SU-DHL-6 (cell line): ENCODE results near the gene ADCY10.

Experiments
- H2AFZ ChIP-seq: fragments of 200-600 bp; sonication (generic); 2 replicates; pipeline ENCODE4 v1.6.1; 2014; ENCODE audit warnings: low read depth, mild to moderate bottlenecking, moderate library complexity, mixed read lengths, antibody characterized with exemption, low read length; ENCODE audit not compliant: severe bottlenecking
- H3F3A ChIP-seq: fragments of 200-600 bp; shearing (Covaris generic); 2 replicates; pipeline ENCODE4 v1.6.0; 2016; ENCODE audit warnings: antibody characterized with exemption, mild to moderate bottlenecking; ENCODE audit not compliant: insufficient read depth
- H3K27ac ChIP-seq: fragments of 200-600 bp; sonication (generic); 2 replicates; pipeline ENCODE4 v1.5.1; 2016; ENCODE audit warnings: low read depth, mild to moderate bottlenecking, low read length, moderate library complexity, mixed read lengths
- H3K27me3 ChIP-seq: fragments of 200-600 bp; sonication (generic), shearing (Covaris generic); 2 replicates; pipeline ENCODE4 v1.6.0; 2014; ENCODE audit warnings: mild to moderate bottlenecking, low read length
- H3K36me3 ChIP-seq: fragments of 200-600 bp; sonication (generic); 2 replicates; pipeline ENCODE4 v1.6.1; 2014; ENCODE audit warnings: mild to moderate bottlenecking, low read length, mixed read lengths
- H3K4me2 ChIP-seq: fragments of 300-600, 200-600 bp; shearing (Covaris generic), sonication (generic); 2 replicates; pipeline ENCODE4 v1.6.0; 2014; ENCODE audit warnings: low read length, low read depth, mild to moderate bottlenecking; ENCODE audit not compliant: poor library complexity, severe bottlenecking
- H3K4me3 ChIP-seq: fragments of 200-600 bp; sonication (generic); 2 replicates; pipeline ENCODE4 v1.5.1; 2014; ENCODE audit warnings: antibody characterized with exemption, low read length, mild to moderate bottlenecking, mixed read lengths; ENCODE audit not compliant: insufficient read depth, poor library complexity, severe bottlenecking
- H3K79me2 ChIP-seq: fragments of 200-600 bp; sonication (generic); 2 replicates; pipeline ENCODE4 v1.6.1; 2014; ENCODE audit warnings: mild to moderate bottlenecking, low read length, moderate library complexity; ENCODE audit not compliant: insufficient read depth
- H3K9ac ChIP-seq: fragments of 200-600 bp; sonication (generic); 2 replicates; pipeline ENCODE4 v1.7.0; 2014; ENCODE audit warnings: mild to moderate bottlenecking, low read length
- H3K9me2 ChIP-seq: fragments of 200-600 bp; sonication (generic); replicated peaks from 2 replicates; pipeline ENCODE4 v1.6.1; 2014; ENCODE audit warnings: low read length; ENCODE audit not compliant: insufficient read depth
- H3K9me3 ChIP-seq: fragments of 200-600 bp; sonication (generic); 2 replicates; pipeline ENCODE4 v1.6.1; 2014; ENCODE audit warnings: low read length, mixed read lengths; ENCODE audit not compliant: insufficient read depth
- H4K20me1 ChIP-seq: fragments of 200-600 bp; sonication (generic); 2 replicates; pipeline ENCODE4 v1.6.1; 2014; ENCODE audit warnings: low read depth, mild to moderate bottlenecking, antibody characterized with exemption, low read length, moderate library complexity, mixed read lengths
- EZH2phosphoT487 ChIP-seq: fragments of 200-600 bp; sonication (generic), shearing (Covaris generic); conservative IDR thresholded peaks from 2 replicates; pipeline ENCODE4 v1.6.1; 2018; ENCODE audit warnings: mild to moderate bottlenecking, antibody characterized with exemption, low read length, moderate library complexity, mixed read lengths
- TF ChIP-seq, protein P1 (sequence below): fragments of 200-600 bp; sonication (generic); IDR thresholded peaks from one replicate; pipeline ENCODE4 v1.5.1; 2017; ENCODE audit warnings: antibody characterized with exemption, mild to moderate bottlenecking, low read length, moderate library complexity; ENCODE audit not compliant: insufficient read depth, poor library complexity, severe bottlenecking

The ADCY10 gene

DNA sequence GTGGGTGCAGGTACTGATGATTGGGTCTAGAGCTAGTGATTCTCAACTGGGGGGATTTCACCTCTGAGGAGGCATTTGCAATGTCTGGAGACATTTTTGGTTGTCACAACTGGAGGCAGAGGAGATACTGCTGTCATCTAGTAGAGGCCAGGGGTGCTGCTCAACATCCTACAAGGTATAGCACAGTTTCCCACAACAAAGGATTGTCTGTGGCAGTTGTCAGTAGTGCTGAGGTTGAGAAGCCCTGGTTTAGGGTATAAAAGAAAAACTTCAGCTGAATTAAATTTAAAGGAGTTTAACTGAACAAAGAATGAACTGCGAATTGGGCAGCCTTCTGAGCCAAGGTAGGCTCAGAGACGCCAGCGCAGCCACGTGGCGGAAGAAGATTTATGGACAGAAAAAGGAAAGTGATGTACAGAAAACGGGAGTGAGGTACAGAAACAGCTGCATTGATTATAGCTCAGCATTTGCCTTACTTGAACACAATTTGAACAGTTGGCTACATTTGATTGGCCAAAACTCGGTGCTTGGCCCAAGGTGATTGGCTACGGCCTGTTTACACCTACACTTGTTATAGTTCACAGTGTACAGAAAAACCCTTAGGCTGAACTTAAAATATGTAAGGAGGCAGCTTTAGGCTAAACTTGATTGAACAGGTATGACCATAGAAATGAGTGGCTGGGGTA, 151.7 kb downstream of the ADCY10 start:
- Histone ChIP-seq H3K27ac (no peak overlapping the region), H3K9me3 (no peaks in the 10 kb centered on the region), H3K9ac (no peak overlapping the region), H3K4me2 (no peak overlapping the region), H4K20me1 (no peaks in the 10 kb centered on the region), H3K9me2 (no peaks in the 10 kb centered on the region), H3F3A (no peaks in the 10 kb centered on the region), H3K4me3 (no peak overlapping the region), H3K79me2 (no peaks in the 10 kb centered on the region), H3K27me3 (no peaks in the 10 kb centered on the region), H2AFZ (no peak overlapping the region), H3K36me3 (no peaks in the 10 kb centered on the region)
- TF ChIP-seq EZH2phosphoT487 = no peak
- TF ChIP-seq, protein P1, sequence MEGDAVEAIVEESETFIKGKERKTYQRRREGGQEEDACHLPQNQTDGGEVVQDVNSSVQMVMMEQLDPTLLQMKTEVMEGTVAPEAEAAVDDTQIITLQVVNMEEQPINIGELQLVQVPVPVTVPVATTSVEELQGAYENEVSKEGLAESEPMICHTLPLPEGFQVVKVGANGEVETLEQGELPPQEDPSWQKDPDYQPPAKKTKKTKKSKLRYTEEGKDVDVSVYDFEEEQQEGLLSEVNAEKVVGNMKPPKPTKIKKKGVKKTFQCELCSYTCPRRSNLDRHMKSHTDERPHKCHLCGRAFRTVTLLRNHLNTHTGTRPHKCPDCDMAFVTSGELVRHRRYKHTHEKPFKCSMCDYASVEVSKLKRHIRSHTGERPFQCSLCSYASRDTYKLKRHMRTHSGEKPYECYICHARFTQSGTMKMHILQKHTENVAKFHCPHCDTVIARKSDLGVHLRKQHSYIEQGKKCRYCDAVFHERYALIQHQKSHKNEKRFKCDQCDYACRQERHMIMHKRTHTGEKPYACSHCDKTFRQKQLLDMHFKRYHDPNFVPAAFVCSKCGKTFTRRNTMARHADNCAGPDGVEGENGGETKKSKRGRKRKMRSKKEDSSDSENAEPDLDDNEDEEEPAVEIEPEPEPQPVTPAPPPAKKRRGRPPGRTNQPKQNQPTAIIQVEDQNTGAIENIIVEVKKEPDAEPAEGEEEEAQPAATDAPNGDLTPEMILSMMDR = no peak

DNA sequence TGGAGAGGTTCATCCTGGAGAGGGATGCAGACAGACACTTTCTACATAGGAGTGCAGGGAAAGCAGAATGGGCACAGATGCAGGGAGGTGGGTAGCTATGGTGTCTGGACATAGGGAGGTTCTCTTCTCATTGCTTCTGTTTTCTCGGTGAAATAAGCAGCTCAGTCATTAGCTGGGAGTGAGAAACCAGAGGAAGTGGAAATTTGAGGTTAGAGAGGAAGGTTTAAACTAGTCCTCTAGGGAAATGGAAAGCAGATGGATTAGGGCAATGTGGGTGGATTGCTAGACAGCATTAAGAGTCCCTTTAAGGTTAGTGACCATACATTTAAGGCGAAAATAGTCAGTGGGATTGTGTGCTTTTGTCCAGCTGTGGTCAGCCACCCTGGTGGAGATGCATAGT, 152.5 kb downstream of the ADCY10 start:
- H3K9me2 ChIP-seq = no peaks in the 10 kb centered on the region
- H2AFZ ChIP-seq = no peak overlapping the region
- no peaks in the 10 kb centered on the region for H3K36me3 ChIP-seq
- H3F3A ChIP-seq = no peaks in the 10 kb centered on the region
- no peak for TF ChIP-seq EZH2phosphoT487
- TF ChIP-seq, protein P1 = no peak
- H3K27me3 ChIP-seq = no peaks in the 10 kb centered on the region
- no peak overlapping the region for H3K9ac ChIP-seq
- H3K79me2 ChIP-seq = no peaks in the 10 kb centered on the region
- H3K4me2 ChIP-seq = no peak overlapping the region
- no peaks in the 10 kb centered on the region for H4K20me1 ChIP-seq
- H3K27ac ChIP-seq = no peak overlapping the region
- no peaks in the 10 kb centered on the region for H3K9me3 ChIP-seq
- H3K4me3 ChIP-seq = no peak overlapping the region
